Keratinocyte (primary cell): ENCODE measurements around the gene MGMT. TPM values are rescaled to one million over a fixed set of nuclear protein-coding genes. Genes with fewer than 3 reads are reported as not detected.
A peak's percentile ranks its signal among the peaks of the same experiment; 100 is the strongest.

Experiments used
- DNase-seq: peaks from one replicate; pipeline ENCODE4 v3.0.0-alpha.2; 2011; ENCODE audit warnings: low read depth, missing footprints, low spot score
- FAIRE-seq: peaks from 2 replicates; lab custom pipeline; 2011; peaks lifted over from hg19 to GRCh38; lab: Jason Lieb, UNC
- H2AFZ ChIP-seq: 2 replicates; pipeline ENCODE4 v1.6.0; 2012; ENCODE audit warnings: low read length, control low read depth, inconsistent platforms; ENCODE audit not compliant: control insufficient read depth
- H3K27ac ChIP-seq: 2 replicates; pipeline ENCODE4 v1.5.1; 2011; ENCODE audit warnings: low read length; ENCODE audit not compliant: control insufficient read depth, insufficient read depth
- H3K27me3 ChIP-seq: 3 replicates; pipeline ENCODE4 v1.6.0; 2011; ENCODE audit warnings: low read length; ENCODE audit not compliant: control insufficient read depth, insufficient read depth; ENCODE audit errors: extremely low read depth
- H3K36me3 ChIP-seq, 2 experiments: 2 replicates in 1 of 2; 3 replicates in 1 of 2; pipeline ENCODE4 v1.5.1; 2011; ENCODE audit warnings: low read length in 2 of 2, mild to moderate bottlenecking in 1 of 2; ENCODE audit not compliant: control insufficient read depth in 2 of 2, insufficient read depth in 2 of 2; ENCODE audit errors: extremely low read depth in 1 of 2
- H3K4me1 ChIP-seq: 3 replicates; pipeline ENCODE4 v1.5.1; 2011; ENCODE audit warnings: low read length; ENCODE audit not compliant: control insufficient read depth, insufficient read depth; ENCODE audit errors: extremely low read depth
- H3K4me2 ChIP-seq: 3 replicates; pipeline ENCODE4 v1.6.0; 2011; ENCODE audit warnings: low read depth, low read length; ENCODE audit not compliant: control insufficient read depth, insufficient read depth; ENCODE audit errors: extremely low read depth
- H3K4me3 ChIP-seq, 3 experiments: fragments of 200-600 bp in 1 of 3; sonication (generic) in 1 of 3; 2 replicates in 2 of 3; 3 replicates in 1 of 3; pipeline ENCODE4 v1.5.1; 2011 to 2016; ENCODE audit warnings: low read length in 3 of 3, mild to moderate bottlenecking in 3 of 3, control low read depth in 2 of 3, inconsistent platforms in 1 of 3, low read depth in 1 of 3, mixed read lengths in 1 of 3, mixed run types in 1 of 3, moderate library complexity in 1 of 3; ENCODE audit not compliant: control insufficient read depth in 2 of 3, insufficient read depth in 2 of 3; ENCODE audit errors: extremely low read depth in 1 of 3
- H3K79me2 ChIP-seq: 2 replicates; pipeline ENCODE4 v1.6.0; 2012; ENCODE audit warnings: low read length; ENCODE audit not compliant: control insufficient read depth, insufficient read depth
- H3K9ac ChIP-seq: 3 replicates; pipeline ENCODE4 v1.6.0; 2011; ENCODE audit warnings: low read length; ENCODE audit not compliant: control insufficient read depth, insufficient read depth; ENCODE audit errors: extremely low read depth
- H3K9me1 ChIP-seq: 3 replicates; pipeline ENCODE4 v1.6.0; 2011; ENCODE audit warnings: low read length; ENCODE audit not compliant: control insufficient read depth, insufficient read depth; ENCODE audit errors: extremely low read depth
- H3K9me3 ChIP-seq: 2 replicates; pipeline ENCODE4 v1.5.1; 2012; ENCODE audit warnings: low read depth, low read length; ENCODE audit not compliant: control insufficient read depth
- H4K20me1 ChIP-seq: 3 replicates; pipeline ENCODE4 v1.6.0; 2011; ENCODE audit warnings: low read length; ENCODE audit not compliant: control insufficient read depth, insufficient read depth; ENCODE audit errors: extremely low read depth
- CTCF ChIP-seq, 3 experiments: IDR thresholded peaks in 1 of 3; conservative IDR thresholded peaks in 1 of 3; optimal IDR thresholded peaks in 1 of 3; 2 replicates in 2 of 3; 3 replicates in 1 of 3; pipeline versions ENCODE3 to v1.5.1; 2011; ENCODE audit warnings: low read length in 3 of 3, mild to moderate bottlenecking in 3 of 3, moderate library complexity in 2 of 3, control low read depth in 1 of 3, inconsistent platforms in 1 of 3; ENCODE audit not compliant: insufficient read depth in 2 of 3; ENCODE audit errors: extremely low read depth in 1 of 3
- EZH2 ChIP-seq: IDR thresholded peaks from one replicate; pipeline ENCODE4 v1.6.1; 2012; ENCODE audit warnings: inconsistent platforms, mild to moderate bottlenecking, low read length, moderate library complexity
- dilution Hi-C: fragments of 300-500 bp; cut with MboI; formaldehyde crosslinking; loops from one replicate; pipeline ENCODE4 v1.7.0; 2020; ENCODE audit warnings: low sequenced_read_pairs; ENCODE audit not compliant: extremely low pct_ligation_motif_present
- polyA plus RNA-seq, 5 experiments: library from polyadenylated mRNA; depleted of rRNA in 3 of 5; stranded (reverse) in 3 of 5; stranded (forward) in 1 of 5; unstranded in 1 of 5; fragments of >200 nt; gene quantifications; 1 replicate in 1 of 5; 2 replicates in 3 of 5; 3 replicates in 1 of 5; pipeline versions ENCODE4 v1.2.1 to v1.2.3, GENCODE V29; 2011 to 2012; ENCODE audit warnings: missing spikeins in 2 of 5, low read depth in 1 of 5, low replicate concordance in 1 of 5

The MGMT gene
- polyA plus RNA-seq, 1 donor (not counting 4 experiments of a cell fraction or from before 2014, with no cell fraction given) = 15.2 TPM

- H4K20me1 ChIP-seq = no peaks in the 10 kb centered on the region
- no peaks in the 10 kb centered on the region for H3K79me2 ChIP-seq
- DNase-seq (no peak), FAIRE-seq (peak; percentile 76)
- no peaks in the 10 kb centered on the region for H3K27me3 ChIP-seq
- peak overlapping the region; percentile 74 for H3K4me2 ChIP-seq
- H2AFZ ChIP-seq = no peak overlapping the region
- H3K27ac ChIP-seq = no peak overlapping the region
- H3K9me1 ChIP-seq = no peaks in the 10 kb centered on the region
- dilution Hi-C loops = no loop called here
- peak overlapping the region; percentile 41 for H3K9ac ChIP-seq
- peaks cover 15% of the 10 kb centered on the region for H3K4me1 ChIP-seq
- H3K9me3 ChIP-seq = peaks cover 2% of the 10 kb centered on the region
- peak overlapping the region in 1 of 3 experiments; percentile 25 for H3K4me3 ChIP-seq
- H3K36me3 ChIP-seq = no peaks in the 10 kb centered on the region
- TF ChIP-seq CTCF (optimal IDR thresholded peaks at IDR 0.05 in 1 of 3, IDR thresholded peaks at IDR 0.05 in 1 of 3, conservative IDR thresholded peaks at IDR 0.05 in 1 of 3; ENCODE audit: extremely low read depth in 1 of 3, insufficient read depth in 2 of 3, low read length in 3 of 3) (no peak), EZH2 (no peak)
Measured at GRCh38 chr10:129524936-129525335, 57.9 kb downstream of the MGMT start.

- no peaks in the 10 kb centered on the region for H4K20me1 ChIP-seq
Measured at GRCh38 chr10:129525401-129525801, 58.4 kb downstream of the MGMT start.

More at GRCh38 chr10:129525401-129525801, 58.4 kb downstream of the MGMT start:
- Histone ChIP-seq H3K9ac (peak overlapping the region; percentile 41), H3K79me2 (no peaks in the 10 kb centered on the region), H2AFZ (peak overlapping the region; percentile 3), H3K4me1 (peaks cover 15% of the 10 kb centered on the region), H3K36me3 (no peaks in the 10 kb centered on the region), H3K9me1 (no peaks in the 10 kb centered on the region), H3K27ac (peak overlapping the region; percentile 36), H3K27me3 (no peaks in the 10 kb centered on the region), H3K4me2 (peak overlapping the region; percentile 74), H3K9me3 (peaks cover 2% of the 10 kb centered on the region), H3K4me3 (peak overlapping the region in 2 of 3 experiments; percentile 25 to 57)
- dilution Hi-C loops = no loop called here
- FAIRE-seq (peak; percentile 79), DNase-seq (peak; percentile 33)
- TF ChIP-seq EZH2 = no peak
- TF ChIP-seq CTCF (optimal IDR thresholded peaks at IDR 0.05 in 1 of 3, IDR thresholded peaks at IDR 0.05 in 1 of 3, conservative IDR thresholded peaks at IDR 0.05 in 1 of 3; ENCODE audit: extremely low read depth in 1 of 3, insufficient read depth in 2 of 3, low read length in 3 of 3) = no peak
